ENCODE results near the gene PPARG. TPM values are rescaled to one million over a fixed set of nuclear protein-coding genes. Genes with fewer than 3 reads are reported as not detected.
A peak's percentile ranks its signal among the peaks of the same experiment; 100 is the strongest.

Gene PPARG
- total and polyA plus RNA-seq, 8 donors: 0.88 to 6.2 (median 2.2) TPM

GRCh38 chr3:12349895-12350811 is 61.3 kb downstream of the PPARG start:
- TF ChIP-seq CTCF (IDR thresholded peaks at IDR 0.05): no peak
- WGBS, 2 donors: 17 to 18% methylated on average over 9 of the region's 9 CpGs
- intact Hi-C loops (cut with DNase I): no loop called here
- no peak for FAIRE-seq
- H3K36me3 ChIP-seq: no peaks in the 10 kb centered on the region
- ATAC-seq: peak; percentile 89 to 95 (median 90)
- H3K4me3 ChIP-seq: no peak overlapping the region
- H3K27ac ChIP-seq: no peak overlapping the region
- H3K9me3 ChIP-seq: no peaks in the 10 kb centered on the region
- peaks cover 9 to 20% (median 13%) of the 10 kb centered on the region in 3 donors for H3K4me1 ChIP-seq
- peak in 4 of 6 donors; percentile 22 to 66 (median 54) for DNase-seq
- H3K27me3 ChIP-seq: no peaks in the 10 kb centered on the region

GRCh38 chr3:12351145-12351544 is 62.3 kb downstream of the PPARG start:
- Histone ChIP-seq H3K4me3 (no peak overlapping the region), H3K36me3 (no peaks in the 10 kb centered on the region), H3K4me1 (peaks cover 9 to 20% (median 13%) of the 10 kb centered on the region in 3 donors), H3K27ac (no peak overlapping the region), H3K27me3 (no peaks in the 10 kb centered on the region), H3K9me3 (no peaks in the 10 kb centered on the region)
- ATAC-seq (peak; percentile 60 to 75 (median 70)), FAIRE-seq (no peak), DNase-seq (no peak)
- 32 to 43% methylated on average over 4 of the region's 4 CpGs for WGBS, 2 donors
- no peak for TF ChIP-seq CTCF (IDR thresholded peaks at IDR 0.05)
- intact Hi-C loops (cut with DNase I): no loop called here

- FAIRE-seq (no peak), DNase-seq (no peak), ATAC-seq (no peak)
- no peaks in the 10 kb centered on the region for H3K27me3 ChIP-seq
- no peaks in the 10 kb centered on the region for H3K36me3 ChIP-seq
- intact Hi-C loops (cut with DNase I): no loop called here
- no peak overlapping the region for H3K4me3 ChIP-seq
- no peak overlapping the region for H3K27ac ChIP-seq
- 82 to 96% methylated on average over 2 of the region's 2 CpGs for WGBS, 2 donors
- H3K9me3 ChIP-seq: no peaks in the 10 kb centered on the region
- no peak for TF ChIP-seq CTCF (IDR thresholded peaks at IDR 0.05)
- peaks cover 9 to 20% (median 13%) of the 10 kb centered on the region in 3 donors for H3K4me1 ChIP-seq
Measured at GRCh38 chr3:12352253-12352652, 63.4 kb downstream of the PPARG start.

GRCh38 chr3:12352755-12353154 is 63.9 kb downstream of the PPARG start:
- DNase-seq (no peak), ATAC-seq (no peak), FAIRE-seq (no peak)
- Histone ChIP-seq H3K27me3 (no peaks in the 10 kb centered on the region), H3K9me3 (no peaks in the 10 kb centered on the region), H3K36me3 (no peaks in the 10 kb centered on the region), H3K4me3 (no peak overlapping the region), H3K27ac (no peak overlapping the region), H3K4me1 (peaks cover 9 to 20% (median 13%) of the 10 kb centered on the region in 3 donors)
- intact Hi-C loops (cut with DNase I): no loop called here
- TF ChIP-seq CTCF (IDR thresholded peaks at IDR 0.05): no peak

All from pancreas (tissue), 10 donors.